CD4-positive, alpha-beta T cell treated with Interleukin-4 for 4 hours (primary cell): Measurements from ENCODE around the gene RS1.

Source experiments
- DNase-seq: peaks from one replicate; pipeline ENCODE4 v3.0.0-alpha.2; 2020

Gene RS1

DNA sequence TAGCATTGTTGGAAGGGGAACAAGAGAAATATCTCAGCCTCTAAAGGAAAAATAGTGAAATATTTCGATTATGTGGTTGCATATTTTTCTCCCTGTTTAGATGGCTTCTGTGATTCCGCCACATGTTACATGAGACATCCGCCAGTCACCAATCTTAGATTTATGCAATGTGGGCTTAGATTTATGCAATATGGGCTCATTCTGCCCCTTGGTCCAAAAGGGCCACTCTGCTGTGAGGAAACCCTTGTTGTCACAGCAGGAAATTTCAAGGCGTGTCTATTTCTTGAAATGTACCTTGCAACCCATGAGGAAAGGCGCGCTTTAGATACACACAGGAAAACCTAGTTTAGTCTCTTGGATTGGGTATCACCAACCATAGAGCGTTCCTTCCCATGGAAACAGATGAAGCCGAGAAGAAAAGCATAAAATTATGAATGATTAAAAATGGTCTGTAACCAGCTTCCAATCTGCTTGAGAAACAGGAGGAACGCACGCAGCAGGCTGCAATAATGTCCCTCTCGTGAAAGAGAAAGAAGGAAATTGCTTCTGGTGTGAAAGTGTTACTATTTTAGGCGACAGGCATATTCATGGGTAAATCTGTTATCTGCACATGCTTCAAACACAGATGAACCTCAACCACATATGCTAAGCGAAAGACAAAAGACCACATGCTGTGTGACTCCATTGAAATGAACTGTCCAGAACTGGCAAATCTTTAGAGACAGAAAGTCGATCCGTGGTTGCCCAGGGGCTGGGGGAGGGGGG is 3.7 kb downstream of the RS1 start:
- no peak for DNase-seq

DNA sequence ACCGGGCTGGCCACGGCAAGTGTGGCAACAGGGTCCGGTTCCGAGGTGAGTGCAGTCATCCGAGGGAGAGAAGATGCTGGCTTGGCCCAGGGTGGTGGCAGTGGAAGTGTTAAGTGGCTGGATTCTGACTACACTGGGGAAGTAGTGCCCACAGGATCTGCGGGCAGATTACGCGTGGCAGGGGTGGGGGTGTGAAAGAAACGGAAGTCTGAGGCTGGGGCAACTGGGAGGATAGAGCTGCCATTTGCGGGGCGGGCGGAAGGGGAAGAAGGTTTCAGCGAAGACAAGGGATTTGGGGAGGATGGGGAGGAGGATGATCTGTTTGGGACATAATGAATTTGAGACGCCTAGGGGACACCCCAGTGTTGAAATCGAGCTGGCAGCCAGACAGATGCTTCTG is 5.3 kb downstream of the RS1 start:
- no peak for DNase-seq

DNA sequence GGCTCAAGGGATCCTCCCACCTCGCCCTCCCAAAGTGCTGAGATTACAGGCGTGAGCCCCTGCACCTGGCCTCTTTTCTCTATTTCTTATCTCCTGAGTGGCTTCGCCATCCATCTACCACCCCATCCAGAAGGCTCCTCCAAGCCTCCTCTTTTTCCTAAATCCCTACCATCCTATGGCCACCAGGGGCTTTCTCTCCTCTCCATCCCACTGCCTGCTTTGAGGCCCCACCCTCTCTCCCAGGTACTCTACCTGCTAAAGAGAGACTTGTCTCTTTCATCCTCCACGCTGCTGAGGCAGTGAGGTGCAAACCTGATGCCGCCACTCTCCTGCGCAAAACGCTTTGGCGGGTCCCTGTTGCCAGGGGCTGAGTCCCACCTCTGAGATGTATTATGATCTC is 7.0 kb downstream of the RS1 start:
- no peak for DNase-seq

DNA sequence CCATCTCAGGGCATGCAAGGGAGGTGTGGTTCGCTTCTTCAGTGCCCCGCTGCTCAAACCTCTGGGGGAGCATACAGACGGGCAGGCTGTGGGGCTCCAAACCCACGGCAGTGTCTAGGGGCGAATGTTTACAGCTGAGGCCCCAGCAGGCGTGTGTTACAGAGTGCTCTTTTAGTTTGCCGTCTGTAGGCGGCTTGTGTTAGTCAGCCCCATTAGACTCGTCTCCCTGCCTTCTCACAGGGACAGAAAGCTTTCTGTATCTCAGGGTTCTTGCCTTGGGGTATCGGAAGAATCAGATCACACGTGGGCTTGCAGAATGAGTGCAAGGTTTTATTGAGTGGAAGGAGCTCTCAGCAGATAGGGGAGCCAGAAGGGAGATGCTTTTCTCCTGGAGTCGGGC is 10.6 kb downstream of the RS1 start:
- DNase-seq: no peak

DNA sequence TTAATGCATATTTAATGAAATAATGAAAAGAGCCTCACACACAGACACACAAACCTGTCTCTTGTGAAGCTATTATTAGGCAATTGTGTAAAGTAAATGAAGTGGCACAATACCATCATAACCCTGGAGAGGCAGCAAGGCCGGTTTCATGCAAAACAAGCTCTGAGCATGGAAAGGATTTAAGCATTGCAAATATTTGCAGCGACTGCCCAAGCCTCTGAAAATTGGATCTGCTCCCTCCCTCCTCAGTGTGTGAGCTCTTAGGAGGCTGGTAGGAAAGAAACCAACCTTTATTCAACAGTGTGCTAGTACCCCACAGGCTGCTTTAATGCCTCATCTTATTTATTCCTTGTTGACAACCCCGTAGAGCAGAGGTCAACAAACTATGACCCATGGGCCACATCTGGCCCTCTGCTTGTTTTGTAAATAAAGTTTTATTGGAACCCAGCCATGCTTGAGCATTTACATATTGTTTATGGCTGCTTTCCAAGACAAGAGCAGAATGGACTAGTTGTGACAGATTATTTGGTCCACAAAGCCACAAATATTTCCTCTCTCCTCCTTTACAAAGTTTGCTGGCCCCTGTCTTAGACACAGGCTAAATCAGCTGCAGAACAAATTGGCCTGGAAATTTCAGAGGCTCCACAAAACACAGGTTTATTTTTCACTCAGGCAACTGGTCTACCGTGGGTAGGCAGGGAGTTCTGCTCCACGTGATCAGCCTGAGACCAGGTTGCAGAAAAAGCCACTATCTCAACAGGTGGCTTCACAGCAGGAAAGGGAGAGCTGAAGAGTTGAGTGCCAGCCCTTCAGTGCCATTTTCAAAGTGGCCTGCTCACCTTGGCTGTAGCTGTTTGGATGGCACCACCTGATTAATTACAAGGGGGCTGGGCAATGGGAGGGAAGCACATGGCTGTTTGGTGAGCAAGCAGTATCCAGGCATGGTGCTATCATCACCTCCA is 16.8 kb downstream of the RS1 start:
- no peak for DNase-seq

DNA sequence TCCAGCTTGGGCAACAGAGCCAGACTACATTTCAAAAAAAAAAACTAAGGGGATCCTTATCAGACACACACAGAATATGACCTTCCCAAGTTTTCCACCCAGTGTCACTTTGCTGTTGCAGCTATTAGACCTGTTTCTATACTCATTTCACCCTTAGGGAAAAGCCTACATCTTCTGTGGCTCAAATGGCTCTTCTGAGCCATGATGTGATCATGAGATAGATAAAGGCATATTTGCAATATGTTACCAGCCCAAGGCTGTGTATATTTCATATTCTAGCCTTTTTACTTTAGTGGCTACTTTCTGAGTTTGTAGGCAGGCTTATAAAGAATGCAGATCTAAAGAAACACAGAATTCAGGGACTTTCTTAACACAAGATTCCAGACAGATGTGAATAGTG is 19.3 kb downstream of the RS1 start:
- DNase-seq: no peak

DNA sequence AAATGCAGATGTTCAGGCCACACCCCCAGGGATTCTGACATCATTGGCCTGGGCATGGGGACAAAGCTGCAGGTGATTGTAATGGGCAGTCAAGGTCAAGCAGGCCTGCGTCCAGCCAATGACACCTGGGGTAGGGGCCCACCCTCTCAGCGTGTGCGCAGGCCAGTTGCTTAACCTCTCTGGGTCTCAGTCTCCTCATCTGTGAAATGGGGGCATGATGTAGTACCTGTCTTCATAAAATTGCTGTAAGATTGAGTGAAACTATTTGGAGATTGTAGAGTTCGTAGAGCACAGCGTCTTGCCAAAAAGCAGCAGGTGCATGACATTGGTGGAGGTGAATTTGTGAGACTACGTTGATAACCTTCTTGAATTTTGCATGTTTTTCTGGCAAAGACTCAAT is 21.2 kb downstream of the RS1 start:
- DNase-seq: no peak

DNA sequence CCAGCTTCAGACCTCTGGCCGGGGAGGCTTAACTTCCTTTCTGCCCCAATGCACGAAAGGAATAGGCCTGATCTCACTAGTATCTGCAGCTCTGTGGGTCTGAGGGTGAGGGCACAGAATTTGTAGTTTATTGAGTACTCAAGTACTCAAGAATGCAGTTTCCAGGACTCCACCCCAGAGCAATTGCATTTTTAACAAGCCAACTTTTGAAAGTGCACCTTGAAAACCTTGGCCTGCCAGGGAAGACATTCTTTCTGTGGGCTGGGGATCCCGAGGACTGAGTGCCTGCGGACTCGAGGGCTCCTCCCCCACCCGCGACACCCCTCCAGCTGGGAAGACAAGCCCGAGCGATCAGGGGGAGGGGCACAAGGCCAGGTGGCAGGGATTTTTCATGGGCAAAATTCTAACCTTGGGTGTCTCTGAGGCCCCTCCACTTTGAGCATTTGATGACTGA is 22.4 kb downstream of the RS1 start:
- DNase-seq: no peak

DNA sequence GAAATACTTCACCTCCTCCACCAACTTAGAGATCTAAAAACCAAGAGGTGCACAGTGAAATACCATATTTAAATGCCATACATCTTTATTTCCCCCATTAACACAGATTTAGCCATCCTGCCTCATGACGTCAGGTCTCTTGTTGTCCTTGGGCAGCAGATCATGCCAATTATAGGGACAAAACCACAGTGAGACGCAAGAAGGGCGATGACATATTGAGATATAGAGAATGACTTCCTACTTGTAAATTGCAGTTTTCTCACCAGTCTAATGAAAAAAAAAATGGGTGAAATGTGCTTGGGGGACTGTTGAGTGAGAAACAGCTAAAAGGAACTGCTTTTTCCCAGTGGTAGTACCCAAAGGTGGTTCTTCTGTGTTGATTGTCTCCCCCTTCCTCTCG is 24.3 kb downstream of the RS1 start:
- DNase-seq: no peak

DNA sequence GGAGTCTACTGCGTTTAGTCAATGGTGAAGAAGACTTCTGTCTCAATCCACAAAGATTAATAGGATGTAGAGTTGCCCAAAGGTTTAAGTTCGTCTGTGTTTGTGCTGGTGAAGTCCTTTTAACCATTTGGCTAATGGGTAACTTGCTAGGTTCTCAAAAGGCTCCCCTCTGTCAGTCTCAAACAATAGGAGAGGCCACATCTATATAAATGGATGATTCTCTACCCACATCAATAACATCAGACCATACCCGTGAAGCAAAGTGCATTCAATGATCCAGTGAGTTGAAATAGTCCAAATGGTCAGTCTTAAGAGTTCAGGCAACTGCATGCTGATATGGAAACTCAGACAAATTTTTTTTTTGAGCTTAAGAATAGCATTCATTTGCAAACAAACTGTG is 28.1 kb downstream of the RS1 start:
- no peak for DNase-seq

DNA sequence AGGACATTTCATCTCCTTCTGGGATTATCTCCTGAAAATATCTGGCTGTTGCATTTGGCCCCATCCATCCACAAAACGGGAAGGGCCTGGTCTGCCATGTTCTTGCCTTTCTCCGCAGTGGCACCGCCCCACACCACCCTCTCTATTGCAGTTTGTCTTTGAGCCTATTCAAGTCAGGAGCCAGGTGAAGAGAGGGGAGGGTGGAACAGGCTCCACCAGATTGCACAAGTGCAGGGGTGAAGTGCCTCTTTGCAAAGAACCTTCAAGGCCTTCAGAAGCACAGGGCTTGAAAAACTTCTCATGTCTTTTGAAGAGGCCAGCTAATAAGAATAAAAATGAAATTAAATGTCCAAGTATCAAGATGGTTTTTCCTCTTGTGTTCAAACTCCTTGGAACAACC is 28.7 kb downstream of the RS1 start:
- no peak for DNase-seq

DNA sequence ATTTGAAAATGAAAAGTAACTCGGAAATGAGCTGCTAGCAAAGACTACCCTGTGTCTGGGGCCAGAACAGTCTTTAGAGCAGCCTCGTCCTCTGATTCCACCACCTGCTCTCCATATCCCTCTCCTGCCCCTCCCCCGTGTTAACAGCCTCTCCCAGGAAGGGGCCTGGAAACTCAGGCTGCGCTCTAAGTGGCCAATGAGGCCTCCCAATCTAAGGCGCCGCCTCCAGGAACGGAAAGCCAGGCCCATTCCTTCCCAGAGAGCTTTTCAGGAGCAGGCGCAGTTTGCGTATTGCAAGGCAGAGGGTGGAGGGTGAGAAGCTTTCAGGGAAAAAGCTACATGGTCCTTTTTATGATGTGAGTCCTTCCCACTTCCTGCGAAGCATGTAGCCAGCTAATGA is 31.2 kb downstream of the RS1 start:
- DNase-seq: no peak

DNA sequence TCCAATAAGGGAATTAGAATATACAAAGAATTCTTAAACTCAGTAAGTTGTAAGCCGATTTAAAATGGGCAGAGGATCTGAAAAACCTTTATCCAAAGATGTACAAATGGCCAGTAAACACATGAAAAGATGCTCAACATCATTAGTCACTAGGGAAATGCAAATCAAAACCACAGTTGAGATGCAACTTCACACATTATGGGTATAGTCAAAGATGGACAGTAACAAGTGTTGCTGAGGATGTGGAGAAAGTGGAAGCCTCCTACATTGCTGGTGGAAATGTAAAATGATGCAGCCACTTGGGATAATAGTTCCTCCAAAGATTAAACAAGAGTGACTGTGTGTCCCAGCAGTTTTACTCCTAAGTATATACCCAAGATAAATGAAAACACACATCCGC is 32.6 kb downstream of the RS1 start:
- DNase-seq: no peak

DNA sequence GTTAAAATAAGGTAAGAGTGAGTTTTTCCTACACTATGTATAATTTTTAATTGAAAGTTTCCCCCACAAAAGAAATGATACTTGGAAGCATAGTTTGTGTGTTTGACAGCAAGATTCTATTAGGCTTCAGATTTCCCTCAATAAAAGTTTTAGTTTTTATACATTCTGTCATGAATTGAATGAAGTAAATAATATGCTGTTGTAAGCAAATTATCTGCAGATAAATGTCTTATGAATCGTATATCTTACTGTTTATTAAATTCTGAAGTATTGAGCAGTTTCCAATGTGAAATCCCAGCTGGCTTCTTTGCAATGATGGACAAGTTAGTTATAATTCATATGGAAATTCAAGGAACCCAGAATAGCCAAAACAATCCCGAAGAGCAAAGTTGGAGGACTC is 33.5 kb downstream of the RS1 start:
- DNase-seq: no peak

DNA sequence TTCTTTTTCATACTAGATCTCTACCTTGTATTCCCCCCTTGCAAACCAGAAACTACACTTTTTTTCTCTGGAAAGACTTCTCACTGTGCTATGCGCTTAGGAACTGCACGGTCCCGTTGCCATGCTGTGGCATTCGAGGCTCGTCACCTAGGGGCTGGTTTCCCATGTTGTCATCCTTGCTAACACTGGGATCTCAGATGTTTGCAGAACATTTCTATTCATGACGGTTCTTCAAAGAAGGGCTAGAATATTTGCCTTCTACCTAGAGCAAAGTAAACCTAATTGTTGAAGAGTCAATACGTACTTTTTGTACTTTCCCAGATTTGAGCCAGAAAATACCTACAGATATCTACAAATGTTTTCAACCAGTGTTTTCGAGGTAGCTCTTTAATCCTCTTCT is 41.0 kb downstream of the RS1 start:
- DNase-seq: no peak

DNA sequence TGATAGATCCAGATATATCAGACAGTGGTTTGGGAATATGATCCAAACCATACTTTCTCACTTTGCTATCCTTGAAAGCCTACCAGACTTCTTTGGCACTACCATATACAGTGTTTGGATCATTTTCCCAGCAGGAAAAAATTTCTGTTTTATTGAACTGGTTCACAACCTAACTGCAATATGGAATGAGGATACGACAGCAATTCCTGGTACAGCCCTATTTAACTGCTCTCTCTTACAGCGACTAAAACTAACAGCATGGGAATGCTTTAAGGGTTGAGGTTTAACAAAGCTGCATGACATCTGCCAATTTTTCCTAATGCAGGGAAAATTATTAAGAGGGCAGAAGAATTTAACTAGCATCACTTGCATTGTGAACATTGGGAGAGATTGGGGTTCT is 47.3 kb downstream of the RS1 start:
- no peak for DNase-seq

DNA sequence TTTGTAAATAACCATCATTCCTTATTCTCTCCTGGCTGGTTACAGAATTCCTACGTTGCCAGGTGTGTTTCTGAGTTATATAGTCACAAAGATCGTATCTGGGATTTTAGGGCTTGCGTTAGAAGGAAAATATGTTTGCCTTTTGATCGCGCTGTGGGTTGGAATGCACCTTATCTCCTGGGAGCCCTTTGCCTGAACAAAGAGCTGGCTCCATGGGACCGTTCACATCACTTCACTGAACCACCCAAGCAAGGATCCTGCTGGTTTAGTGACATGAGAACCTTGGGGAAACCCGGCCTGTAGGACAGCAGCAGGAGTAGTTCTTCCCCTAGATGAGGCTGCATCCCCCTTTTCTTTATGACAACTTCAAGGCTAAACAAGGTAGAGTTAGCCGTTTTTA is 51.6 kb downstream of the RS1 start:
- DNase-seq: no peak

DNA sequence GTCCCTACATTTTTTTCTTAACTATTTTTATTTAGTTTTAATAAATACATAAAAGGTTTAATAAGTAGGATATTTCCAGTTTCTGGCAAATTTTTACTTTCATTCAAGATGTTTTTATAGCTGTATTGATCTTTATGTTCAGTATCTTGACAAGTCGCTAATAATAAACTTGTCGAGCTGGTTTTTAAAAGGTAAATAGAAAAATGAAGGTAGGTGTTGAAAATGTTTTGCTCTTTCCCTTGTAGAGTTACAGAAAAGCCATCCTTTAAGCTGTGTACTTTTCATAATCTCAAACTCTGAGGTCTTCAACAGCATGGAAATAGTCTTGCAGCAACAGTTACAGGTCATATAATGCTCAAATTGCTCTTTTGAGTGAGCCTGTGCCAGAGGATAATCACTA is 52.6 kb downstream of the RS1 start:
- no peak for DNase-seq

DNA sequence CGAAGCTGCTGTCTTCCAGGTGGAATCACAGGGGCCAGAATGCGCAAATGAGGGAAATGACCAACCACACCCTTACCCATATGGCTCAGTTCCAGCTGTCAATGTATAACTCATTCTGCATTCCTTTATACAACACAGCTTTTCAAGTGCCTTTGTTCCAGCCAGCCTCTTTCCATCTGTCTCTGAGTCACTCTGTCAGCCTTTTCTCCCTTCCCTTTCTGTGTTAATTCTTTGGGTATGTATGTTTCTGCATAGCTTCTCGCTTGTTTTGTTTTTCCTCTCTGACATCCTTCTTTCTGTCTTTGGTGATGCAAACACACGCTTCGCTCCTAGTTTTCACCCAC is 54.5 kb downstream of the RS1 start:
- DNase-seq: no peak

DNA sequence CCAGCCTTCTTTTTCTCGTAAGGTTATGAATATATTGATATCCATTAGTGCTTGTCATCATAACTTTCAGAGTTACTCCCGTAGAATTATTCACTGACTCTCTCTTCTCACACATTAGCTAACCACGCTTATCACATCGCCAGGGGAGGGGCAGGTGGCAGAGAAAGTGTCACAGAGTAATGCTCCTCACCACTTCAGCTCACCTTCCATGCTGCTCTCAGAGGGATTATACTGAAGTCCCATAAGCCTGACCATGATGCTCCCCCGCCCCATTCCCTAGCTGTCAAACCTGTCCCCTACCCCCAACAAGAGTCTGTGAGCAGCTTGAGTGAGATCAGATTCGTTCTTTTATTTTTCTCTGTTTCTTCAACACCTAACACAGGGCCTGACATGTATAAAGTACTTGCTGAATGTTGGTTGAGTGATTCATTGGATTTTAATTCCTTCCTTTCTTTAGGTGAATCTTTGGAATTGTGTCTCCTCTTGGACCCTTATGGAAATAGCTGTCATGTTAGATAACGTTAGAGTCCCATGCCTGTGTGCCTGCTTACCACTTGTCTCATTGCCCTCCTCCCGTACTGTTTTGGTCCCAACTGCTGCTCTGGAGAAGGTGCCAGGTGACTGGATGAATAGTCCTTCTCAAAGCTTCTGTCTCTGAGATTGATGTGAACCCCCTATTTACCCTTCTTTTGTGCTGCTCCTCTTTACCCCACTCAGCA is 55.1 kb downstream of the RS1 start:
- no peak for DNase-seq

DNA sequence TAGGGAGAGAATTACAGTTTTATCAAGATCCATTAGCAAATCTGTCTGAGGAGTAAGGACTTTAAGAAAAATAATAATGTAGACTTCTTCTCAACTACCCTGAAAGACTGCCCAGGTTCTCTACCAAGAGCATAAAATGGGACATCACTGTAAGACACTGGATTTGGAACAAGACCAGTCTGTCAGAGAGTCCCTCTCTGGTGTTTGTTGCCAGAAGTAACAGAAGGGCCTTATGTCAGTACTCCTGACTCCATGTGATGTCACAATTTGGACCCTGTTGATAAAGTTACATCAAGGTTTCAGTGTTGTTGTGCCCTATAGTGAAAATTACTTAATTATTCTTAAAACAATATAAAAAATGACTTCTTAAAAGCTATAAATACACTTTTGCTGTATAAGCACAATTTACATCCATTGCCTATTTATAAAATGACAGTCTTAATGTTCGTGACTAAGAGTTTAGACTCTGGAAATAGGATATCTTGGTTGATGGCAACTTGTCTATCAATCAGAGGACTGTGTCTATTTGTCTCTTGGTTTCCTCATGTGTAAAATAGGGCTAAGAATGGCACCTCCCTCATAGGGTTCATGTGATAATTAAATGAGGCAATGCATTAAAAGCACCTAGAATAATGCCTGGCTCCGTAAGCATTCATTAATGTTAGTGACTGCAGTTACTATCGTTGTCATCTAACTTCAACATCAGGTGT is 57.8 kb downstream of the RS1 start:
- DNase-seq: no peak

DNA sequence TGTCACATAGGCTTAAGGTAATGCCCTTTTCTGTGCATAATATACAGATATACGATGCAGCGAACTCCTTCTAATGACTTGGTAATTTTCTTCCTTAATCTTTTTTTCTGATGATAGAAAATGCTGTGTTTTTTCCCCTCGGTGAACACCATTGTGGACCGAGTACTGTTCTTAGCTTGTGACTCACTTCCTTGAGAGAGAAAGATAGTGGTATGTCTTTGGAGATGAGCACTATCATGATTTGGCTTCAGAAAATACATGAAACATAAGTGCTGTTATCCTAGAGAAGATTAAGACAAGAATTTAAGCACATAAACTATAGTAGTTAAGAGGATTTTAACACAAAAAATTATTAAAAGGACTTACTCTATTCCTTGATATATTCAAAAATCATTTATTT is 63.9 kb downstream of the RS1 start:
- no peak for DNase-seq

DNA sequence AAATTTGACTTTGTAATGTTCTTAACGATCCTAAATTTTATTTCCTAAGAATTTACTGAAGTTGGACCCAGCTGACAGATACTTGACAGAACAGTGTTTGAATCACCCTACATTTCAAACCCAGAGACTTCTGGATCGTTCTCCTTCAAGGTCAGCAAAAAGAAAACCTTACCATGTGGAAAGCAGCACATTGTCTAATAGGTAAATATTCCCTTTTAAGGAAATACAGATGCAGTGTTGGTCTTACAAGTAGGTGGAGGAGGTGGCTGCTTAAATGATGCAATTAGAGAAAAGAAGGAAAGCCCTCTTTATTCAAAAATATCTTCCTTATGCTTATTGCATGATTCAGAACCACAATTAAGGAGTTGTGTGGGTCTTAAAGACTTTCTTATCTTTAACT is 73.5 kb downstream of the RS1 start:
- no peak for DNase-seq
